PC-3 (cell line): ENCODE results near the gene AHCYL2. TPM values are rescaled to one million over a fixed set of nuclear protein-coding genes. Genes with fewer than 3 reads are reported as not detected.
"Not testable (repeated sequence)": the region's sequence is repeated elsewhere in the genome, so short reads cannot be mapped to it uniquely, and the experiment has no call there.

ENCODE experiments used
- ATAC-seq: fragments of 200-7000 bp; cut with Tn5 transposase; 2 replicates; pipeline ENCODE4 v1.9.1; 2020; ENCODE audit warnings: mild to moderate bottlenecking, moderate library complexity
- BruUV-seq: library from RNA; stranded (reverse); fragments of 400-500 nt; replicated peaks from 2 replicates; lab custom pipeline; 2021; lab: Mats Ljungman, UMichigan
- CTCF ChIA-PET: fragments of 300-600 bp; sonication (Branson Sonifier 250); formaldehyde crosslinking; loops from one replicate; lab custom pipeline; 2022; ENCODE audit warnings: antibody characterized with exemption; lab: Charles Lee
- POLR2A ChIA-PET: fragments of 300-600 bp; sonication (Branson Sonifier 250); formaldehyde crosslinking; loops from one replicate; lab custom pipeline; 2022; ENCODE audit warnings: antibody characterized with exemption; ENCODE audit not compliant: unreplicated experiment; lab: Charles Lee
- DNase-seq: peaks from one replicate; pipeline ENCODE4 v3.0.0-alpha.2; 2015
- H2AFZ ChIP-seq: fragments of 300-600 bp; sonication (generic); 2 replicates; pipeline ENCODE4 v1.6.0; 2016; ENCODE audit warnings: antibody characterized with exemption, low read length
- H3F3A ChIP-seq: fragments of 300-600 bp; sonication (generic); one replicate; pipeline ENCODE4 v1.6.0; 2017; ENCODE audit warnings: antibody characterized with exemption, low read length, control low read depth, mild to moderate bottlenecking; ENCODE audit not compliant: unreplicated experiment
- H3K27ac ChIP-seq: fragments of 300-600 bp; sonication (generic); 2 replicates; pipeline ENCODE4 v1.5.1; 2016; ENCODE audit warnings: mild to moderate bottlenecking, low read length
- H3K27me3 ChIP-seq: fragments of 300-600 bp; sonication (generic); 2 replicates; pipeline ENCODE4 v1.6.1; 2016; ENCODE audit warnings: low read length, mixed read lengths
- H3K36me3 ChIP-seq: fragments of 300-600 bp; sonication (generic); 2 replicates; pipeline ENCODE4 v1.6.1; 2016; ENCODE audit warnings: low read depth, mixed run types, low read length, mixed read lengths
- H3K4me1 ChIP-seq: fragments of 300-600 bp; sonication (generic); 2 replicates; pipeline ENCODE4 v1.5.1; 2016; ENCODE audit warnings: low read length; ENCODE audit not compliant: insufficient read depth
- H3K4me2 ChIP-seq: fragments of 300-600 bp; sonication (generic); 2 replicates; pipeline ENCODE4 v1.6.0; 2016; ENCODE audit warnings: low read length
- H3K4me3 ChIP-seq: fragments of 300-600 bp; sonication (generic); 2 replicates; pipeline ENCODE4 v1.5.1; 2016; ENCODE audit warnings: mild to moderate bottlenecking, low read length, mixed read lengths
- H3K79me2 ChIP-seq: fragments of 300-600 bp; sonication (generic); 2 replicates; pipeline ENCODE4 v1.6.1; 2017; ENCODE audit warnings: low read length, mixed read lengths
- H3K9ac ChIP-seq: fragments of 300-600 bp; sonication (generic); 2 replicates; pipeline ENCODE4 v1.6.0; 2016; ENCODE audit warnings: mild to moderate bottlenecking, low read length
- H3K9me2 ChIP-seq: fragments of 300-600 bp; sonication (generic); replicated peaks from 2 replicates; pipeline ENCODE4 v1.6.1; 2016; ENCODE audit warnings: mixed run types, low read length, mixed read lengths
- H3K9me3 ChIP-seq: fragments of 300-600 bp; sonication (generic); 2 replicates; pipeline ENCODE4 v1.6.1; 2016; ENCODE audit warnings: low read length, mixed read lengths
- H4K20me1 ChIP-seq: fragments of 300-600 bp; sonication (generic); 2 replicates; pipeline ENCODE4 v1.6.1; 2016; ENCODE audit warnings: low read length, mixed read lengths
- EZH2 ChIP-seq: fragments of 300-600 bp; sonication (generic); IDR thresholded peaks from one replicate; pipeline ENCODE4 v1.6.1; 2017; ENCODE audit warnings: antibody characterized with exemption, mild to moderate bottlenecking, low read length; ENCODE audit not compliant: unreplicated experiment
- EZH2phosphoT487 ChIP-seq: fragments of 300-600 bp; sonication (generic); IDR thresholded peaks from 2 replicates; pipeline ENCODE4 v1.6.1; 2018; ENCODE audit warnings: mild to moderate bottlenecking, antibody characterized with exemption, low read length, borderline replicate concordance
- intact Hi-C: fragments of 100-400 bp; cut with micrococcal nuclease; formaldehyde crosslinking; loops from 2 replicates; pipeline ENCODE4 v1.9.0; 2023
- total RNA-seq: library from RNA; depleted of rRNA; stranded (reverse); fragments of >200 nt; gene quantifications from 2 replicates; pipeline ENCODE4 v1.2.3, GENCODE V29; 2014
- TF ChIP-seq, protein P1 (sequence below): fragments of 300-600 bp; sonication (generic); conservative IDR thresholded peaks from 2 replicates; pipeline ENCODE4 v1.5.1; 2017; ENCODE audit warnings: antibody characterized with exemption, low read depth, mild to moderate bottlenecking, low read length

The AHCYL2 gene
- total RNA-seq, 1 experiment from 2014 or later = 9.2 TPM

DNA sequence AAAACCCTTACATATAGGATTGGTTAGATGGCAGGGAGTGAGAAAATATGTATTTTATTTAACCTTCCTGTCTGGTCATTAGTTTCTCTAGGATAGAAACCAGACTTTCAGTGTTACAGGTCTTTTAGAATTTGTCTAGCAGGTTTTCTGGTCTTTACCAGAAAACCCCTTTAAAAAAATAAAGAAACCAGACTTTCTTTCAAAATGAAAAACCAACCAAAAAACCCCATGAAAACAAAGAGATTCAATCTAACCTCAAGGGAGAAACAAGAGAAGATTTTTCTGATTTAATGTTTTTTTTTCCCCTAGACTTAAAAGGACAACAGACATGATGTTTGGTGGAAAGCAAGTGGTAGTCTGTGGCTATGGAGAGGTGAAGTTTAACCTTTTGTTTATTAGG lies 180.7 kb downstream of the AHCYL2 start:
- ChIA-PET CTCF (no interaction called here), POLR2A (no interaction called here)
- Histone ChIP-seq H3K9me2 (no peaks in the 10 kb centered on the region), H2AFZ (no peak overlapping the region), H3K9ac (no peak overlapping the region), H3F3A (no peaks in the 10 kb centered on the region), H3K27me3 (no peaks in the 10 kb centered on the region), H3K4me3 (no peak overlapping the region), H3K4me1 (peaks cover 18% of the 10 kb centered on the region), H3K4me2 (no peak overlapping the region), H3K36me3 (no peaks in the 10 kb centered on the region), H4K20me1 (no peaks in the 10 kb centered on the region), H3K9me3 (no peaks in the 10 kb centered on the region), H3K79me2 (no peaks in the 10 kb centered on the region), H3K27ac (no peak overlapping the region)
- TF ChIP-seq, protein P1, sequence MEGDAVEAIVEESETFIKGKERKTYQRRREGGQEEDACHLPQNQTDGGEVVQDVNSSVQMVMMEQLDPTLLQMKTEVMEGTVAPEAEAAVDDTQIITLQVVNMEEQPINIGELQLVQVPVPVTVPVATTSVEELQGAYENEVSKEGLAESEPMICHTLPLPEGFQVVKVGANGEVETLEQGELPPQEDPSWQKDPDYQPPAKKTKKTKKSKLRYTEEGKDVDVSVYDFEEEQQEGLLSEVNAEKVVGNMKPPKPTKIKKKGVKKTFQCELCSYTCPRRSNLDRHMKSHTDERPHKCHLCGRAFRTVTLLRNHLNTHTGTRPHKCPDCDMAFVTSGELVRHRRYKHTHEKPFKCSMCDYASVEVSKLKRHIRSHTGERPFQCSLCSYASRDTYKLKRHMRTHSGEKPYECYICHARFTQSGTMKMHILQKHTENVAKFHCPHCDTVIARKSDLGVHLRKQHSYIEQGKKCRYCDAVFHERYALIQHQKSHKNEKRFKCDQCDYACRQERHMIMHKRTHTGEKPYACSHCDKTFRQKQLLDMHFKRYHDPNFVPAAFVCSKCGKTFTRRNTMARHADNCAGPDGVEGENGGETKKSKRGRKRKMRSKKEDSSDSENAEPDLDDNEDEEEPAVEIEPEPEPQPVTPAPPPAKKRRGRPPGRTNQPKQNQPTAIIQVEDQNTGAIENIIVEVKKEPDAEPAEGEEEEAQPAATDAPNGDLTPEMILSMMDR = no peak
- TF ChIP-seq EZH2phosphoT487 = no peak
- no peak for TF ChIP-seq EZH2
- no TSS peak for BruUV-seq
- ATAC-seq (no peak), DNase-seq (no peak)
- intact Hi-C loops = no loop called here

DNA sequence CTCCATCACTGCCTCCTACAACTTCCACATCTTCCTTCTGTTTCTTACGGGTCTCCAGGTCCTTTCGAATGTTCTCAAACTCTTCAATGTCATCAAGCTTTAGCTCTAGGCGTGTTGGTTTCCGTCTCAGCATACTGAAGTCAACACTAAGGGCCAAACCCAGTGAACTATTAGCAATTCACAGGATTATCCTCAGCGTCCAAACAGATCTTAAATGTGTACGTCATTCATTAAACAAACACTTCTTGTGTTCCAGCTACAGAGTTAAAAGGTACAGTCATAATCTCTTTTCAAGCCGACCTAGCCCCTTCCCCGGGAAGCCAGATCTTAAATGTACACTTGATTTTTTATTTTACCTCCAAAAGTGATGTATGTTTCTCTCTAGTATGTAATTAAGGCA lies 185.4 kb downstream of the AHCYL2 start:
- BruUV-seq, H3K9ac ChIP-seq, H3F3A ChIP-seq, H4K20me1 ChIP-seq, intact Hi-C loops, DNase-seq, H3K4me1 ChIP-seq, H3K9me2 ChIP-seq, H3K27ac ChIP-seq, H3K4me3 ChIP-seq, H3K27me3 ChIP-seq, H3K36me3 ChIP-seq, ATAC-seq, H3K9me3 ChIP-seq, H2AFZ ChIP-seq, H3K79me2 ChIP-seq, POLR2A ChIA-PET, CTCF ChIA-PET, H3K4me2 ChIP-seq: not testable (repeated sequence)

DNA sequence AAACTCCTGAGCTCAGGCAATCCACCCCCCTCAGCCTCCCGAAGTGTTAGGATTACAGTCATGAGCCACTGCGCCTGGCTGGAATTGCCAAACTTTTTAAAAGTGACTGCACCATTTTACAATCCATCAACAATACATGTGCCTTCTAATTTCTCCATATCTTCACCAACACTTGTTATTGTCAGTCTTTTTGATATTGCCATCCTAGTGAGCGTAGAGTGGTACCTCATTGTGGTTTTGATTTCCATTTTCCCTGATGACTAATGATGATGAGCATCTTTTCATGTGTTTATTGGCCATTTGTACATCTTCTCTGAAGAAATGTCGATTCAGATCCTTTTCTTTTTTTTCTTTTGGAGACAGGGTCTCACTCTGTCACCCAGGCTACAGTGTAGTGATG lies 187.7 kb downstream of the AHCYL2 start:
- DNase-seq (no peak), ATAC-seq (no peak)
- Histone ChIP-seq H3K9me3 (no peaks in the 10 kb centered on the region), H3K4me2 (no peak overlapping the region), H3K4me1 (no peaks in the 10 kb centered on the region), H2AFZ (no peak overlapping the region), H3K9ac (no peak overlapping the region), H3K27me3 (no peaks in the 10 kb centered on the region), H3K36me3 (no peaks in the 10 kb centered on the region), H3K9me2 (no peaks in the 10 kb centered on the region), H4K20me1 (no peaks in the 10 kb centered on the region), H3K79me2 (no peaks in the 10 kb centered on the region), H3K27ac (no peak overlapping the region), H3K4me3 (no peak overlapping the region), H3F3A (no peaks in the 10 kb centered on the region)
- ChIA-PET POLR2A (no interaction called here), CTCF (interaction anchor here (0.6 kb wide), 1 partner anchor 40 kb away, joined by 3 read pairs; no protein-coding TSS in a partner anchor)
- no peak for TF ChIP-seq EZH2phosphoT487
- TF ChIP-seq EZH2 = no peak
- TF ChIP-seq, protein P1 = no peak
- intact Hi-C loops = no loop called here
- BruUV-seq = no TSS peak
